Keratinocyte (primary cell): ENCODE data around the gene ATXN10. TPM values are rescaled to one million over a fixed set of nuclear protein-coding genes. Genes with fewer than 3 reads are reported as not detected.

Experiments
- DNase-seq: peaks from one replicate; pipeline ENCODE4 v3.0.0-alpha.2; 2011; ENCODE audit warnings: low read depth, missing footprints, low spot score
- FAIRE-seq: peaks from 2 replicates; lab custom pipeline; 2011; peaks lifted over from hg19 to GRCh38; lab: Jason Lieb, UNC
- H2AFZ ChIP-seq: 2 replicates; pipeline ENCODE4 v1.6.0; 2012; ENCODE audit warnings: low read length, control low read depth, inconsistent platforms; ENCODE audit not compliant: control insufficient read depth
- H3K27ac ChIP-seq: 2 replicates; pipeline ENCODE4 v1.5.1; 2011; ENCODE audit warnings: low read length; ENCODE audit not compliant: control insufficient read depth, insufficient read depth
- H3K27me3 ChIP-seq: 3 replicates; pipeline ENCODE4 v1.6.0; 2011; ENCODE audit warnings: low read length; ENCODE audit not compliant: control insufficient read depth, insufficient read depth; ENCODE audit errors: extremely low read depth
- H3K36me3 ChIP-seq, 2 experiments: 2 replicates in 1 of 2; 3 replicates in 1 of 2; pipeline ENCODE4 v1.5.1; 2011; ENCODE audit warnings: low read length in 2 of 2, mild to moderate bottlenecking in 1 of 2; ENCODE audit not compliant: control insufficient read depth in 2 of 2, insufficient read depth in 2 of 2; ENCODE audit errors: extremely low read depth in 1 of 2
- H3K4me1 ChIP-seq: 3 replicates; pipeline ENCODE4 v1.5.1; 2011; ENCODE audit warnings: low read length; ENCODE audit not compliant: control insufficient read depth, insufficient read depth; ENCODE audit errors: extremely low read depth
- H3K4me2 ChIP-seq: 3 replicates; pipeline ENCODE4 v1.6.0; 2011; ENCODE audit warnings: low read depth, low read length; ENCODE audit not compliant: control insufficient read depth, insufficient read depth; ENCODE audit errors: extremely low read depth
- H3K4me3 ChIP-seq, 3 experiments: fragments of 200-600 bp in 1 of 3; sonication (generic) in 1 of 3; 2 replicates in 2 of 3; 3 replicates in 1 of 3; pipeline ENCODE4 v1.5.1; 2011 to 2016; ENCODE audit warnings: low read length in 3 of 3, mild to moderate bottlenecking in 3 of 3, control low read depth in 2 of 3, inconsistent platforms in 1 of 3, low read depth in 1 of 3, mixed read lengths in 1 of 3, mixed run types in 1 of 3, moderate library complexity in 1 of 3; ENCODE audit not compliant: control insufficient read depth in 2 of 3, insufficient read depth in 2 of 3; ENCODE audit errors: extremely low read depth in 1 of 3
- H3K79me2 ChIP-seq: 2 replicates; pipeline ENCODE4 v1.6.0; 2012; ENCODE audit warnings: low read length; ENCODE audit not compliant: control insufficient read depth, insufficient read depth
- H3K9ac ChIP-seq: 3 replicates; pipeline ENCODE4 v1.6.0; 2011; ENCODE audit warnings: low read length; ENCODE audit not compliant: control insufficient read depth, insufficient read depth; ENCODE audit errors: extremely low read depth
- H3K9me1 ChIP-seq: 3 replicates; pipeline ENCODE4 v1.6.0; 2011; ENCODE audit warnings: low read length; ENCODE audit not compliant: control insufficient read depth, insufficient read depth; ENCODE audit errors: extremely low read depth
- H3K9me3 ChIP-seq: 2 replicates; pipeline ENCODE4 v1.5.1; 2012; ENCODE audit warnings: low read depth, low read length; ENCODE audit not compliant: control insufficient read depth
- H4K20me1 ChIP-seq: 3 replicates; pipeline ENCODE4 v1.6.0; 2011; ENCODE audit warnings: low read length; ENCODE audit not compliant: control insufficient read depth, insufficient read depth; ENCODE audit errors: extremely low read depth
- EZH2 ChIP-seq: IDR thresholded peaks from one replicate; pipeline ENCODE4 v1.6.1; 2012; ENCODE audit warnings: inconsistent platforms, mild to moderate bottlenecking, low read length, moderate library complexity
- dilution Hi-C: fragments of 300-500 bp; cut with MboI; formaldehyde crosslinking; loops from one replicate; pipeline ENCODE4 v1.7.0; 2020; ENCODE audit warnings: low sequenced_read_pairs; ENCODE audit not compliant: extremely low pct_ligation_motif_present
- polyA plus RNA-seq, 5 experiments: library from polyadenylated mRNA; depleted of rRNA in 3 of 5; stranded (reverse) in 3 of 5; stranded (forward) in 1 of 5; unstranded in 1 of 5; fragments of >200 nt; gene quantifications; 1 replicate in 1 of 5; 2 replicates in 3 of 5; 3 replicates in 1 of 5; pipeline versions ENCODE4 v1.2.1 to v1.2.3, GENCODE V29; 2011 to 2012; ENCODE audit warnings: missing spikeins in 2 of 5, low read depth in 1 of 5, low replicate concordance in 1 of 5
- TF ChIP-seq, protein P1 (sequence below), 3 experiments: IDR thresholded peaks in 1 of 3; conservative IDR thresholded peaks in 1 of 3; optimal IDR thresholded peaks in 1 of 3; 2 replicates in 2 of 3; 3 replicates in 1 of 3; pipeline versions ENCODE3 to v1.5.1; 2011; ENCODE audit warnings: low read length in 3 of 3, mild to moderate bottlenecking in 3 of 3, moderate library complexity in 2 of 3, control low read depth in 1 of 3, inconsistent platforms in 1 of 3; ENCODE audit not compliant: insufficient read depth in 2 of 3; ENCODE audit errors: extremely low read depth in 1 of 3

Gene ATXN10
- polyA plus RNA-seq, 1 donor (not counting 4 experiments of a cell fraction or from before 2014, with no cell fraction given), result 276 TPM

DNA sequence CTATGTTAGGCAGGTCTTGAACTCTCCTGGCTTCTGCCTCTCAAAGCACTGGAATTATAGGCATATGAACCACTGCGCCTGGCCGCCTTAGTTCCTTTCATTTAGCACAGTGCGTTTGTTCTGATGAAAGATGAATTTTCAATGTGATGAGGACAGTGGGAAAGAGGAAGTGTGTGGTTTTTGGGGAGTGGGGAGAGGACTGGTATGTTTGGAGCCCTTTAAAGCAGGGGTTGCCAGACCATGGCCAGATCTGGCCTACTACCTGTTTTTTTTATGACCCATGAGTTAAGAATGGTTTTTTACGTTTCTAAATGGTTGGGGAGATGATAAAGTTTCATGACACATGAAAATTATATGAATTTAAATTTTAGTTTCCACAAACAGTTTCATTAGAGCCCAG is 12.5 kb downstream of the ATXN10 start:
- Histone ChIP-seq H3K4me2 (no peak overlapping the region), H3K27me3 (no peaks in the 10 kb centered on the region)
- dilution Hi-C loops, result no loop called here

GRCh38 chr22:45684752-45685574 is 13.3 kb downstream of the ATXN10 start:
- DNase-seq (no peak), FAIRE-seq (no peak)
- no peak overlapping the region for H2AFZ ChIP-seq
- no peak overlapping the region for H3K4me3 ChIP-seq
- H3K9ac ChIP-seq, result no peak overlapping the region
- H3K9me3 ChIP-seq, result no peaks in the 10 kb centered on the region
- peaks cover 49% of the 10 kb centered on the region for H3K4me1 ChIP-seq
- no peaks in the 10 kb centered on the region for H4K20me1 ChIP-seq
- peaks cover 69% of the 10 kb centered on the region for H3K79me2 ChIP-seq
- peaks cover 0 to 5% of the 10 kb centered on the region in 2 experiments for H3K36me3 ChIP-seq
- TF ChIP-seq, protein P1, sequence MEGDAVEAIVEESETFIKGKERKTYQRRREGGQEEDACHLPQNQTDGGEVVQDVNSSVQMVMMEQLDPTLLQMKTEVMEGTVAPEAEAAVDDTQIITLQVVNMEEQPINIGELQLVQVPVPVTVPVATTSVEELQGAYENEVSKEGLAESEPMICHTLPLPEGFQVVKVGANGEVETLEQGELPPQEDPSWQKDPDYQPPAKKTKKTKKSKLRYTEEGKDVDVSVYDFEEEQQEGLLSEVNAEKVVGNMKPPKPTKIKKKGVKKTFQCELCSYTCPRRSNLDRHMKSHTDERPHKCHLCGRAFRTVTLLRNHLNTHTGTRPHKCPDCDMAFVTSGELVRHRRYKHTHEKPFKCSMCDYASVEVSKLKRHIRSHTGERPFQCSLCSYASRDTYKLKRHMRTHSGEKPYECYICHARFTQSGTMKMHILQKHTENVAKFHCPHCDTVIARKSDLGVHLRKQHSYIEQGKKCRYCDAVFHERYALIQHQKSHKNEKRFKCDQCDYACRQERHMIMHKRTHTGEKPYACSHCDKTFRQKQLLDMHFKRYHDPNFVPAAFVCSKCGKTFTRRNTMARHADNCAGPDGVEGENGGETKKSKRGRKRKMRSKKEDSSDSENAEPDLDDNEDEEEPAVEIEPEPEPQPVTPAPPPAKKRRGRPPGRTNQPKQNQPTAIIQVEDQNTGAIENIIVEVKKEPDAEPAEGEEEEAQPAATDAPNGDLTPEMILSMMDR (optimal IDR thresholded peaks at IDR 0.05 in 1 of 3, IDR thresholded peaks at IDR 0.05 in 1 of 3, conservative IDR thresholded peaks at IDR 0.05 in 1 of 3; ENCODE audit: extremely low read depth in 1 of 3, insufficient read depth in 2 of 3, low read length in 3 of 3), result no peak
- no peak for TF ChIP-seq EZH2
- no peak overlapping the region for H3K27ac ChIP-seq
- dilution Hi-C loops, result no loop called here
- H3K4me2 ChIP-seq, result no peak overlapping the region
- H3K9me1 ChIP-seq, result no peaks in the 10 kb centered on the region
- H3K27me3 ChIP-seq, result no peaks in the 10 kb centered on the region

More for the DNA sequence above, 12.5 kb downstream of the ATXN10 start:
- Histone ChIP-seq H3K9me1 (no peaks in the 10 kb centered on the region), H3K79me2 (peaks cover 68% of the 10 kb centered on the region), H3K36me3 (peaks cover 0 to 2% of the 10 kb centered on the region in 2 experiments), H3K4me1 (peaks cover 51% of the 10 kb centered on the region), H3K9me3 (no peaks in the 10 kb centered on the region), H3K27ac (no peak overlapping the region), H4K20me1 (no peaks in the 10 kb centered on the region), H3K4me3 (no peak overlapping the region), H2AFZ (no peak overlapping the region), H3K9ac (no peak overlapping the region)
- TF ChIP-seq EZH2, result no peak
- TF ChIP-seq, protein P1 (optimal IDR thresholded peaks at IDR 0.05 in 1 of 3, IDR thresholded peaks at IDR 0.05 in 1 of 3, conservative IDR thresholded peaks at IDR 0.05 in 1 of 3; ENCODE audit: extremely low read depth in 1 of 3, insufficient read depth in 2 of 3, low read length in 3 of 3), result no peak
- FAIRE-seq, result no peak
- no peak for DNase-seq
